ENCODE measurements around the gene TMEM107.

GRCh38 chr17:8222380-8222629 is 46.1 kb upstream of the TMEM107 start:
- TF ChIP-seq, protein P1, sequence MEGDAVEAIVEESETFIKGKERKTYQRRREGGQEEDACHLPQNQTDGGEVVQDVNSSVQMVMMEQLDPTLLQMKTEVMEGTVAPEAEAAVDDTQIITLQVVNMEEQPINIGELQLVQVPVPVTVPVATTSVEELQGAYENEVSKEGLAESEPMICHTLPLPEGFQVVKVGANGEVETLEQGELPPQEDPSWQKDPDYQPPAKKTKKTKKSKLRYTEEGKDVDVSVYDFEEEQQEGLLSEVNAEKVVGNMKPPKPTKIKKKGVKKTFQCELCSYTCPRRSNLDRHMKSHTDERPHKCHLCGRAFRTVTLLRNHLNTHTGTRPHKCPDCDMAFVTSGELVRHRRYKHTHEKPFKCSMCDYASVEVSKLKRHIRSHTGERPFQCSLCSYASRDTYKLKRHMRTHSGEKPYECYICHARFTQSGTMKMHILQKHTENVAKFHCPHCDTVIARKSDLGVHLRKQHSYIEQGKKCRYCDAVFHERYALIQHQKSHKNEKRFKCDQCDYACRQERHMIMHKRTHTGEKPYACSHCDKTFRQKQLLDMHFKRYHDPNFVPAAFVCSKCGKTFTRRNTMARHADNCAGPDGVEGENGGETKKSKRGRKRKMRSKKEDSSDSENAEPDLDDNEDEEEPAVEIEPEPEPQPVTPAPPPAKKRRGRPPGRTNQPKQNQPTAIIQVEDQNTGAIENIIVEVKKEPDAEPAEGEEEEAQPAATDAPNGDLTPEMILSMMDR (IDR thresholded peaks at IDR 0.05): no peak
- TF ChIP-seq POLR2A (IDR thresholded peaks at IDR 0.05) (no peak), EP300 (IDR thresholded peaks at IDR 0.05) (no peak)
